ENCODE measurements around the gene TEX14.

- TF ChIP-seq EZH2 (IDR thresholded peaks at IDR 0.05; ENCODE audit: insufficient read depth, poor library complexity, severe bottlenecking) (no peak), EZH2phosphoT487 (IDR thresholded peaks at IDR 0.05; ENCODE audit: insufficient read depth, low read depth) (no peak)
Observed at GRCh38 chr17:58576679-58577367, 115.0 kb downstream of the TEX14 start.

Measured in GM23248 (cell line).